ENCODE results near the gene RBM7.

RBM7 gene

GRCh38 chr11:114400216-114400914, at the start of gene RBM7, which contains the start of gene C11orf71:
Gene RBM7 (plus strand): TSS chr11:114400666. CDS start chr11:114400672, 6 bp downstream.
Gene C11orf71 (minus strand): TSS chr11:114400511. CDS start chr11:114400331, 180 bp downstream.
- DNase-seq: peak; percentile 99

- DNase-seq: no peak
These were observed 47.0 kb upstream of the RBM7 start for GRCh38 chr11:114353443-114353842.

- DNase-seq: peak; percentile 8
These were observed 46.4 kb upstream of the RBM7 start for GRCh38 chr11:114354076-114354475.

- DNase-seq: peak; percentile 22
These were observed 41.8 kb upstream of the RBM7 start for GRCh38 chr11:114358716-114359115.

- DNase-seq: no peak
These were observed 41.1 kb upstream of the RBM7 start for GRCh38 chr11:114359342-114359741.

- no peak for DNase-seq
These were observed 38.1 kb upstream of the RBM7 start for GRCh38 chr11:114362326-114362725.

- no peak for DNase-seq
These were observed 37.5 kb upstream of the RBM7 start for GRCh38 chr11:114362958-114363357.

- DNase-seq: no peak
These were observed 33.9 kb upstream of the RBM7 start for GRCh38 chr11:114366331-114367243.

- no peak for DNase-seq
These were observed 33.1 kb upstream of the RBM7 start for GRCh38 chr11:114367244-114367957.

- DNase-seq: no peak
These were observed 31.4 kb upstream of the RBM7 start for GRCh38 chr11:114368918-114369680.

- no peak for DNase-seq
These were observed 25.4 kb upstream of the RBM7 start for GRCh38 chr11:114375052-114375451.

GRCh38 chr11:114377612-114378267, 22.7 kb upstream of the RBM7 start:
- DNase-seq: no peak

- DNase-seq: no peak
These were observed 20.9 kb upstream of the RBM7 start for GRCh38 chr11:114379394-114380069.

- no peak for DNase-seq
These were observed 18.0 kb upstream of the RBM7 start for GRCh38 chr11:114382509-114382908.

- no peak for DNase-seq
These were observed 16.0 kb upstream of the RBM7 start for GRCh38 chr11:114384487-114384886.

- no peak for DNase-seq
These were observed 14.3 kb upstream of the RBM7 start for GRCh38 chr11:114386131-114386530.

- DNase-seq: no peak
These were observed 13.9 kb upstream of the RBM7 start for GRCh38 chr11:114386545-114386944.

GRCh38 chr11:114392735-114393667, 7.5 kb upstream of the RBM7 start:
- DNase-seq: no peak

GRCh38 chr11:114395736-114396135, 4.7 kb upstream of the RBM7 start:
- peak; percentile 32 for DNase-seq

GRCh38 chr11:114396916-114397315, 3.5 kb upstream of the RBM7 start:
- no peak for DNase-seq
